ENCODE measurements around the gene FYB1.

The FYB1 gene

GRCh38 chr5:39119404-39120051 lies 99.8 kb downstream of the FYB1 start:
- H3K4me1 ChIP-seq (ENCODE audit: control insufficient read depth, insufficient read depth, low read length): no peaks in the 10 kb centered on the region
- H3K9ac ChIP-seq (ENCODE audit: low read depth, low read length): no peak overlapping the region
- no peaks in the 10 kb centered on the region for H3K36me3 ChIP-seq (ENCODE audit: control insufficient read depth, insufficient read depth, low read length)
- no peaks in the 10 kb centered on the region for H3K27me3 ChIP-seq (ENCODE audit: control insufficient read depth, insufficient read depth, low read length)
- H3K9me3 ChIP-seq (ENCODE audit: control insufficient read depth, insufficient read depth, low read length): no peaks in the 10 kb centered on the region
- H3K4me3 ChIP-seq (ENCODE audit: low read depth, low read length): no peak overlapping the region

GRCh38 chr5:39118638-39119037 lies 100.7 kb downstream of the FYB1 start:
- Histone ChIP-seq H3K9ac (ENCODE audit: low read depth, low read length) (no peak overlapping the region), H3K27me3 (ENCODE audit: control insufficient read depth, insufficient read depth, low read length) (no peaks in the 10 kb centered on the region), H3K36me3 (ENCODE audit: control insufficient read depth, insufficient read depth, low read length) (no peaks in the 10 kb centered on the region), H3K9me3 (ENCODE audit: control insufficient read depth, insufficient read depth, low read length) (no peaks in the 10 kb centered on the region), H3K4me3 (ENCODE audit: low read depth, low read length) (no peak overlapping the region), H3K4me1 (ENCODE audit: control insufficient read depth, insufficient read depth, low read length) (no peaks in the 10 kb centered on the region)

- H3K9me3 ChIP-seq (ENCODE audit: control insufficient read depth, insufficient read depth, low read length): no peaks in the 10 kb centered on the region
- H3K4me1 ChIP-seq (ENCODE audit: control insufficient read depth, insufficient read depth, low read length): no peaks in the 10 kb centered on the region
- H3K27me3 ChIP-seq (ENCODE audit: control insufficient read depth, insufficient read depth, low read length): no peaks in the 10 kb centered on the region
- no peak overlapping the region for H3K9ac ChIP-seq (ENCODE audit: low read depth, low read length)
- H3K36me3 ChIP-seq (ENCODE audit: control insufficient read depth, insufficient read depth, low read length): no peaks in the 10 kb centered on the region
- H3K4me3 ChIP-seq (ENCODE audit: low read depth, low read length): no peak overlapping the region
Observed at GRCh38 chr5:39117401-39117800, 102.0 kb downstream of the FYB1 start.

- Histone ChIP-seq H3K36me3 (ENCODE audit: control insufficient read depth, insufficient read depth, low read length) (no peaks in the 10 kb centered on the region), H3K9me3 (ENCODE audit: control insufficient read depth, insufficient read depth, low read length) (no peaks in the 10 kb centered on the region), H3K9ac (ENCODE audit: low read depth, low read length) (no peak overlapping the region), H3K4me3 (ENCODE audit: low read depth, low read length) (no peak overlapping the region), H3K27me3 (ENCODE audit: control insufficient read depth, insufficient read depth, low read length) (no peaks in the 10 kb centered on the region), H3K4me1 (ENCODE audit: control insufficient read depth, insufficient read depth, low read length) (no peaks in the 10 kb centered on the region)
Observed at GRCh38 chr5:39116344-39117170, 102.8 kb downstream of the FYB1 start.

GRCh38 chr5:39115644-39116343 lies 103.6 kb downstream of the FYB1 start:
- no peaks in the 10 kb centered on the region for H3K36me3 ChIP-seq (ENCODE audit: control insufficient read depth, insufficient read depth, low read length)
- H3K9ac ChIP-seq (ENCODE audit: low read depth, low read length): no peak overlapping the region
- no peaks in the 10 kb centered on the region for H3K9me3 ChIP-seq (ENCODE audit: control insufficient read depth, insufficient read depth, low read length)
- H3K4me3 ChIP-seq (ENCODE audit: low read depth, low read length): no peak overlapping the region
- no peaks in the 10 kb centered on the region for H3K27me3 ChIP-seq (ENCODE audit: control insufficient read depth, insufficient read depth, low read length)
- H3K4me1 ChIP-seq (ENCODE audit: control insufficient read depth, insufficient read depth, low read length): no peaks in the 10 kb centered on the region

GRCh38 chr5:39114155-39114554 lies 105.2 kb downstream of the FYB1 start:
- no peaks in the 10 kb centered on the region for H3K36me3 ChIP-seq (ENCODE audit: control insufficient read depth, insufficient read depth, low read length)
- H3K9ac ChIP-seq (ENCODE audit: low read depth, low read length): no peak overlapping the region
- no peak overlapping the region for H3K4me3 ChIP-seq (ENCODE audit: low read depth, low read length)
- no peaks in the 10 kb centered on the region for H3K9me3 ChIP-seq (ENCODE audit: control insufficient read depth, insufficient read depth, low read length)
- no peaks in the 10 kb centered on the region for H3K4me1 ChIP-seq (ENCODE audit: control insufficient read depth, insufficient read depth, low read length)
- H3K27me3 ChIP-seq (ENCODE audit: control insufficient read depth, insufficient read depth, low read length): no peaks in the 10 kb centered on the region

GRCh38 chr5:39113354-39113953 lies 105.9 kb downstream of the FYB1 start:
- Histone ChIP-seq H3K9ac (ENCODE audit: low read depth, low read length) (no peak overlapping the region), H3K36me3 (ENCODE audit: control insufficient read depth, insufficient read depth, low read length) (no peaks in the 10 kb centered on the region), H3K4me3 (ENCODE audit: low read depth, low read length) (no peak overlapping the region), H3K9me3 (ENCODE audit: control insufficient read depth, insufficient read depth, low read length) (no peaks in the 10 kb centered on the region), H3K4me1 (ENCODE audit: control insufficient read depth, insufficient read depth, low read length) (no peaks in the 10 kb centered on the region), H3K27me3 (ENCODE audit: control insufficient read depth, insufficient read depth, low read length) (no peaks in the 10 kb centered on the region)

- Histone ChIP-seq H3K4me3 (ENCODE audit: low read depth, low read length) (no peak overlapping the region), H3K4me1 (ENCODE audit: control insufficient read depth, insufficient read depth, low read length) (no peaks in the 10 kb centered on the region), H3K9me3 (ENCODE audit: control insufficient read depth, insufficient read depth, low read length) (no peaks in the 10 kb centered on the region), H3K36me3 (ENCODE audit: control insufficient read depth, insufficient read depth, low read length) (no peaks in the 10 kb centered on the region), H3K9ac (ENCODE audit: low read depth, low read length) (no peak overlapping the region), H3K27me3 (ENCODE audit: control insufficient read depth, insufficient read depth, low read length) (no peaks in the 10 kb centered on the region)
Observed at GRCh38 chr5:39109606-39110005, 109.8 kb downstream of the FYB1 start.

GRCh38 chr5:39108987-39109386 lies 110.4 kb downstream of the FYB1 start:
- H3K4me3 ChIP-seq (ENCODE audit: low read depth, low read length): no peak overlapping the region
- H3K27me3 ChIP-seq (ENCODE audit: control insufficient read depth, insufficient read depth, low read length): no peaks in the 10 kb centered on the region
- H3K36me3 ChIP-seq (ENCODE audit: control insufficient read depth, insufficient read depth, low read length): no peaks in the 10 kb centered on the region
- no peak overlapping the region for H3K9ac ChIP-seq (ENCODE audit: low read depth, low read length)
- no peaks in the 10 kb centered on the region for H3K9me3 ChIP-seq (ENCODE audit: control insufficient read depth, insufficient read depth, low read length)
- no peaks in the 10 kb centered on the region for H3K4me1 ChIP-seq (ENCODE audit: control insufficient read depth, insufficient read depth, low read length)

GRCh38 chr5:39107350-39107749 lies 112.0 kb downstream of the FYB1 start:
- Histone ChIP-seq H3K9ac (ENCODE audit: low read depth, low read length) (no peak overlapping the region), H3K36me3 (ENCODE audit: control insufficient read depth, insufficient read depth, low read length) (no peaks in the 10 kb centered on the region), H3K4me3 (ENCODE audit: low read depth, low read length) (no peak overlapping the region), H3K9me3 (ENCODE audit: control insufficient read depth, insufficient read depth, low read length) (no peaks in the 10 kb centered on the region), H3K27me3 (ENCODE audit: control insufficient read depth, insufficient read depth, low read length) (no peaks in the 10 kb centered on the region), H3K4me1 (ENCODE audit: control insufficient read depth, insufficient read depth, low read length) (no peaks in the 10 kb centered on the region)

GRCh38 chr5:39106322-39106721 lies 113.0 kb downstream of the FYB1 start:
- Histone ChIP-seq H3K4me1 (ENCODE audit: control insufficient read depth, insufficient read depth, low read length) (no peaks in the 10 kb centered on the region), H3K9ac (ENCODE audit: low read depth, low read length) (no peak overlapping the region), H3K27me3 (ENCODE audit: control insufficient read depth, insufficient read depth, low read length) (no peaks in the 10 kb centered on the region), H3K36me3 (ENCODE audit: control insufficient read depth, insufficient read depth, low read length) (no peaks in the 10 kb centered on the region), H3K4me3 (ENCODE audit: low read depth, low read length) (no peak overlapping the region), H3K9me3 (ENCODE audit: control insufficient read depth, insufficient read depth, low read length) (no peaks in the 10 kb centered on the region)

Measured in iPS-15b (cell line).